ENCODE results near the gene ARHGAP44.

DNA sequence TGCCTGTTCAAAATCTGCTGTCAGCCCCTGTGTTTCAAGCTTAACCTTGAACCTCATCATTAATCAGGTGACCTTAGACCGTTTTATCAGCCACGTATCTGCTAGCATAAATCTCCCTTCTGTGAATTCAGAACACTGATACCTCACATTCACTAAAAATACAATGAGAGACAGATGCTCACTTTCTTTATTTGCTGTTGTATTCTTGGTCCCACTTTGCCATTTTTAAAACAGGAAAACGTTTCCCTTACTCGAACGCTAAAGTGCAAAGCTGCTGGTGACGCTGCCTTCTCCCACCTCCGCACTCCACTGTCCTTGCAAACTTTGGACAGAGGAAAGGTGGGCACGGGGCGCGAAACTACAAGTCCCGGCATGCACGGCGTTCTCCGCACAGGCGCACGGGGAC lies 220 bp upstream of the ARHGAP44 start:
- TF ChIP-seq, protein P1, sequence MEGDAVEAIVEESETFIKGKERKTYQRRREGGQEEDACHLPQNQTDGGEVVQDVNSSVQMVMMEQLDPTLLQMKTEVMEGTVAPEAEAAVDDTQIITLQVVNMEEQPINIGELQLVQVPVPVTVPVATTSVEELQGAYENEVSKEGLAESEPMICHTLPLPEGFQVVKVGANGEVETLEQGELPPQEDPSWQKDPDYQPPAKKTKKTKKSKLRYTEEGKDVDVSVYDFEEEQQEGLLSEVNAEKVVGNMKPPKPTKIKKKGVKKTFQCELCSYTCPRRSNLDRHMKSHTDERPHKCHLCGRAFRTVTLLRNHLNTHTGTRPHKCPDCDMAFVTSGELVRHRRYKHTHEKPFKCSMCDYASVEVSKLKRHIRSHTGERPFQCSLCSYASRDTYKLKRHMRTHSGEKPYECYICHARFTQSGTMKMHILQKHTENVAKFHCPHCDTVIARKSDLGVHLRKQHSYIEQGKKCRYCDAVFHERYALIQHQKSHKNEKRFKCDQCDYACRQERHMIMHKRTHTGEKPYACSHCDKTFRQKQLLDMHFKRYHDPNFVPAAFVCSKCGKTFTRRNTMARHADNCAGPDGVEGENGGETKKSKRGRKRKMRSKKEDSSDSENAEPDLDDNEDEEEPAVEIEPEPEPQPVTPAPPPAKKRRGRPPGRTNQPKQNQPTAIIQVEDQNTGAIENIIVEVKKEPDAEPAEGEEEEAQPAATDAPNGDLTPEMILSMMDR (IDR thresholded peaks at IDR 0.05) = no peak
- no peak for TF ChIP-seq EZH2 (IDR thresholded peaks at IDR 0.05)
